Measurements from ENCODE around the gene P2RX4. TPM values are rescaled to one million over a fixed set of nuclear protein-coding genes. Genes with fewer than 3 reads are reported as not detected.
"Not testable (repeated sequence)": the region's sequence is repeated elsewhere in the genome, so short reads cannot be mapped to it uniquely, and the experiment has no call there.

Gene P2RX4
- total RNA-seq, 6 donors from 2014 or later, result 62.7 to 98.5 (median 79.5) TPM

GRCh38 chr12:121229826-121230537 lies 20.1 kb downstream of the P2RX4 start:
- H3K9me3 ChIP-seq, H3K27me3 ChIP-seq, H3K4me3 ChIP-seq: not testable (repeated sequence)
- Histone ChIP-seq H3K27ac (peak overlapping the region in 1 of 4 donors; percentile 32), H3K4me1 (peaks cover 5 to 12% (median 8%) of the 10 kb centered on the region in 4 donors), H3K36me3 (peaks cover 3 to 46% (median 34%) of the 10 kb centered on the region in 4 donors)
- ATAC-seq (ENCODE audit: low FRiP score in 2 of 2) (peak; percentile 84 to 89), DNase-seq (peak in 1 of 2 donors; percentile 86)
- TF ChIP-seq CTCF (IDR thresholded peaks at IDR 0.05), result peak; percentile 83 to 87 (median 84)
- WGBS, 2 donors, result 38 to 42% methylated on average over 19 of the region's 19 CpGs

GRCh38 chr12:121230538-121230907 lies 20.6 kb downstream of the P2RX4 start:
- TF ChIP-seq EP300 (IDR thresholded peaks at IDR 0.05) (no peak), CTCF (IDR thresholded peaks at IDR 0.05) (peak in 1 of 6 experiments; percentile 5)
- H3K27ac ChIP-seq, result peak overlapping the region in 1 of 4 donors; percentile 32
- DNase-seq (no peak), ATAC-seq (ENCODE audit: low FRiP score in 2 of 2) (no peak)
- 79 to 94% methylated on average over 12 of the region's 12 CpGs for WGBS, 2 donors
- no peaks in the 10 kb centered on the region for H3K27me3 ChIP-seq
- peaks cover 3 to 45% (median 34%) of the 10 kb centered on the region in 4 donors for H3K36me3 ChIP-seq
- H3K9me3 ChIP-seq, result no peaks in the 10 kb centered on the region
- H3K4me1 ChIP-seq, result peaks cover 5 to 12% (median 8%) of the 10 kb centered on the region in 4 donors
- H3K4me3 ChIP-seq, result no peak overlapping the region

- 84 to 87% methylated on average over 16 of the region's 16 CpGs for WGBS, 2 donors
These were observed 22.2 kb downstream of the P2RX4 start for GRCh38 chr12:121232163-121232562.

GRCh38 chr12:121232977-121233627 lies 23.2 kb downstream of the P2RX4 start:
- peak in 1 of 6 experiments; percentile 41 for TF ChIP-seq CTCF (IDR thresholded peaks at IDR 0.05)
- TF ChIP-seq EP300 (IDR thresholded peaks at IDR 0.05), result no peak
- TF ChIP-seq POLR2A (IDR thresholded peaks at IDR 0.05), result no peak
- Histone ChIP-seq H3K27me3 (no peaks in the 10 kb centered on the region), H3K4me1 (peaks cover 5 to 15% (median 7%) of the 10 kb centered on the region in 4 donors), H3K9me3 (no peaks in the 10 kb centered on the region), H3K27ac (peak overlapping the region in 1 of 4 donors; percentile 4), H3K36me3 (peaks cover 0 to 60% (median 37%) of the 10 kb centered on the region in 4 donors), H3K4me3 (no peak overlapping the region)
- WGBS, 2 donors, result 87 to 94% methylated on average over 7 to 14 of the region's 14 CpGs
- no peak for ATAC-seq (ENCODE audit: low FRiP score in 2 of 2)
- DNase-seq, result no peak

More at GRCh38 chr12:121232163-121232562, 22.2 kb downstream of the P2RX4 start:
- no peak for ATAC-seq (ENCODE audit: low FRiP score in 2 of 2)
- Histone ChIP-seq H3K4me3 (no peak overlapping the region), H3K36me3 (peaks cover 0 to 51% (median 37%) of the 10 kb centered on the region in 4 donors), H3K9me3 (no peaks in the 10 kb centered on the region), H3K27me3 (no peaks in the 10 kb centered on the region), H3K27ac (no peak overlapping the region), H3K4me1 (peaks cover 5 to 11% (median 6%) of the 10 kb centered on the region in 4 donors)
- no peak for DNase-seq
- TF ChIP-seq POLR2AphosphoS5 (IDR thresholded peaks at IDR 0.05) (no peak), EP300 (IDR thresholded peaks at IDR 0.05) (no peak), CTCF (IDR thresholded peaks at IDR 0.05) (no peak), POLR2A (IDR thresholded peaks at IDR 0.05) (no peak)

Data from upper lobe of left lung (tissue), 6 donors.